ENCODE results near the gene TMIGD1.

- TF ChIP-seq ZNF274 (IDR thresholded peaks at IDR 0.05; ENCODE audit: low read depth, low read length) (no peak), YY1 (IDR thresholded peaks at IDR 0.05; ENCODE audit: insufficient read depth, insufficient read length) (no peak)
These were observed 11.7 kb upstream of the TMIGD1 start for GRCh38 chr17:30345527-30346075.
